ENCODE data around the gene KCNQ1.

Gene KCNQ1

DNA sequence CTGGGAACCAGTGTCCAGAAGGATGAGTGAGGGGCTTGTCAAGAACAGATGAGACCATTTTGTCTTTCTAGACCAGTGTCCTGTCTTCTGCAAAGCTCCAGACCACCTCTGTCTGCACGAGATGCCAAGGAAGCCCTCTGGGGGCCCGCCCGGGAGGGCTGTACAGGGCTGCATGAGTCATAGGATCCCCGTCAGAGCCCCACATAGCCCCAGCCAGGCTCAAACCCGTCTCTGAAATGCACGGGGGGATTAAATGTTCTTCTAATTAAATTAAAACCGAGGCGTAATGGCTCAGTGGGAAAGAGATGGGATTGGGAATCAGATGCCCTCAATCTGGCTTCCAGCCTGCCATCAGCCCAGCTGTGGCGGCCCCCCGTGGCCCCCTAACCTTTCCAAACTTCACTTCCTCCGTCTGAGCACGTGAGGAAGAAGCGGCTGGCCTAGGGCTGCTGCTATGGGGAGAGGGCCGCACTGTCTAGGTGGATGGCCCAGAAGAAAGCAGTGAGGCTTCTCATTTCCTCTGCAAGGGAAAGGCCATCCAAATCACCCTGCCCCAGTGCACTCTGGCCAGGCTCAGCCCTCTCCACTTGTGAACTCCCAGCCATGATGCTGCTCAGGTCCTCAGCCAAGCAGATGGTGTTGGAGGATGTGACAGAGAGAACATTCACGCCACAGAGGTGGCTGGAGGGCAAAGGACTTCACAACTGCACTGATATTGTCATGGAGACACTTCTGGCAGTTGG lies 222.2 kb downstream of the KCNQ1 start:
- TF ChIP-seq POLR2A (IDR thresholded peaks at IDR 0.05; ENCODE audit: low read length) (no peak), GATA1 (IDR thresholded peaks at IDR 0.05; ENCODE audit: low read depth, low read length) (no peak)

DNA sequence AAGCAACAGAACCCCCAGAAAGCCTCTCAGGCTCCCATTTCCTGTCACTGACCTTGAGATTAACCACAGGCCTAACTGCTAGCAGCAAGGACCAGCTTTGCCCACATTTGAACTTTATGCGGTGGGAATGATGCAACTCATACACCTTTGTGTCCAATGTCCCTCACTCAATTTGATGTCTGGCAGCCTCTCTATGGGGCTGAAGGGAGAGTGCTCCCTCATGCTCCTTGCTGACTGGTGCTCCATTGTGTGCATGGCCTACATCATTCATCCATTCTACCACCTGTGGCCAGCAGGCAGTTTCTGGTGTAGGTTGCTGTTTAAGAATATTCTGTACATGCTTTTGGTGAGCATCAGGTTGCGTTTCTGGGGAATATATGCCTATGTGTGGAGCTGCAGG lies 223.1 kb downstream of the KCNQ1 start:
- no peak for DNase-seq
- TF ChIP-seq POLR2A (IDR thresholded peaks at IDR 0.05; ENCODE audit: low read length) (no peak), GATA1 (IDR thresholded peaks at IDR 0.05; ENCODE audit: low read depth, low read length) (no peak)

More for the DNA sequence above, 222.2 kb downstream of the KCNQ1 start:
- DNase-seq, result no peak

- TF ChIP-seq GATA1 (IDR thresholded peaks at IDR 0.05; ENCODE audit: low read depth, low read length), result no peak
- no peak for TF ChIP-seq POLR2A (IDR thresholded peaks at IDR 0.05; ENCODE audit: low read length)
- DNase-seq, result no peak
These were observed 224.1 kb downstream of the KCNQ1 start for GRCh38 chr11:2668876-2669275.

- TF ChIP-seq POLR2A (IDR thresholded peaks at IDR 0.05; ENCODE audit: low read length) (no peak), GATA1 (IDR thresholded peaks at IDR 0.05; ENCODE audit: low read depth, low read length) (no peak)
- no peak for DNase-seq
These were observed 225.0 kb downstream of the KCNQ1 start for GRCh38 chr11:2669634-2670469.

DNA sequence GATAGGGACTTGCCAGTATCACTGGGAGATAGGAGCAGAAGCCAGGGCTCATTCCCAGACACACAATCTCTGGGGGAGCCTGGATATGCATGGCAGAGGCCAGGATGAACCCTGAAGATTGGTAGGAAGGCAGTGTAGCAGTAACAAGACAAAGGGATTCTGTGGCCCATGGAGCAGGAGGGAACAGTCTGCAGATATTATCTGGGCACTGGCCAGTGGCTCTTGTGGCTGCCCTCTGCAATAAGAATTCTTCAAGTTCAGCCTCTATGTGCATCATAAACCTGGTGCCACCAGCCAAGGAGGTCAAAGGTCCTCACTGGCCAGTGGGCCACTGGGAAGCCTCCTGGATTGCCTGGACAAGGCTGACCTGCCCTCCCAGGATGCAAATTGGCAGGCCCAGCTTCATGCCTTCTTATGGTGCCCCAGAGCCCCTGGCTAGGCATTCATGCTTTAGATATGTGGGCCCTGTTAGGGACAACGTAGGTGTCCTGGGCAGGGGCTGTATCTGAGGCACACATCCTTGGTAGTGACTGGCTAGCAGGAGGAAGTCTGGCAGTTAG lies 225.8 kb downstream of the KCNQ1 start:
- DNase-seq, result no peak
- TF ChIP-seq POLR2A (IDR thresholded peaks at IDR 0.05; ENCODE audit: low read length) (no peak), GATA1 (IDR thresholded peaks at IDR 0.05; ENCODE audit: low read depth, low read length) (no peak)

DNA sequence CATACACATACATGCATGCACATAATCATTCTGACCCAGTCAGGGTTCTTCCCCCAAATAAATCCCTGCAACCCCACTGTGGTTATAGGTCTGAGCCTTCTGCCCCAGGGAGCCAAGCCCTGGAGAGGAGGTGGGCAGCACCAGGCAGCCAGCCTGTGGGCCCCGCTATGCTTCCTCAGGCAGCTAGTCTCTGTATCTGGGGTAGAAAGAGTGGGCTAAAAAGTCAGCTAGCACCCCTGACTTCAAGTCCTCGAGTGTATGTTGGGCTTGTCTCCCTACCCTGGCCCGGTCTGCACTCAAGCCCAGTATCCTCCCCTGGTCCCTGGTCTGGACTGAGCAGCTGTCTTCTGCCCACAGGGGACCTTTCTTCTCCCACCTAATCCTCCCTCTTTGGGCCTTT lies 226.9 kb downstream of the KCNQ1 start:
- no peak for DNase-seq
- TF ChIP-seq POLR2A (IDR thresholded peaks at IDR 0.05; ENCODE audit: low read length) (no peak), GATA1 (IDR thresholded peaks at IDR 0.05; ENCODE audit: low read depth, low read length) (no peak)

DNA sequence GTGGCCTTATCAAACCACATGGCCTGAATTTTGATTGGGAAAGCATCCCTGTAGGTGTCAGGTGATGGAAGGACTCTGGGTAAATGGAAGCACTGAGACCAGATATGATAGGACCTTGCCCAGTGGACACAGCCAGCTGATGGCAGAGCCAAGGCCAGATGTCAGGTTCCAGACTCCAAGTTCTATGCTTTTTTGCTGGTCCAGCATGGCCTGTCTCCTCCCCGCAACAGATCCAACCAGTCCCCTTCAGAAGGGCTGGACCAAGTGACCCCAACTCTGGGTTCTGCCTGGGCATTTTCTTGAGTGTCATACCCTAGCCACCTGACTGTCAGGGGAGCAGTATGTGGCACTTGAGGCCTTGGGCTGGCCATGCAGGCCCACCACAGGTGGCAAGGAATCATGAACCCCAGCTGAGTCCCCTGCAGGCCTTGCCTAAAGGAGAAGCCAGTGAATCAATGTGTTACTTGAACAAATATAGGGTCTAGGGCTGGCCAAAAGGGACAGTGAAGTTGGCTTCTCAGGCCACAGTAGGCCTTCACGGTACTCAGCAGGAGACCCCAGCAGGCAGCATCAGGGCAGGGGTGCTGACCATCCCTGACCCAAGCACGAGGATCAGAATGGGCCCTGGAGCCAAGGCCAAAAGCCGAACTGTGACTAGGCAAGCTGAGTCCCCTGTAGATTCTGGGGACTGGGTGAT lies 227.9 kb downstream of the KCNQ1 start:
- no peak for TF ChIP-seq GATA1 (IDR thresholded peaks at IDR 0.05; ENCODE audit: low read depth, low read length)
- no peak for TF ChIP-seq POLR2A (IDR thresholded peaks at IDR 0.05; ENCODE audit: low read length)
- no peak for DNase-seq

DNA sequence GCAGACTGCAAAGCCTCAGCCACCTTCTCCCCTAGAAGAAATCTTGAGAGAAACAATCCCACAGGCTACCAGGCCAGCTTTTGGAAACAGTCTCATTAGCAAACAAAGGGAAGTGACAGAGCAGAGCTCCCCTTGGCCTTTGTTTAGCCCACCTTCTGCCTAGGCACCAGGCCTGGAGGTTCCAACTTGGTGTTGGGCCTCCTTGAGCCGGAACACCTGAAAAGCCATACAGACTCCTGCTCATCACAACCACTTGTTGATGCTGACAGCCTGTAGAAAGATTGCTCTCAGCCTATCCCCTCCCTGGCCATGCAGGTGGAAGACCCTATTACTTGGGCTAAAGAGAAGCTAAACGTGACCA lies 228.4 kb downstream of the KCNQ1 start:
- no peak for DNase-seq
- TF ChIP-seq POLR2A (IDR thresholded peaks at IDR 0.05; ENCODE audit: low read length) (no peak), GATA1 (IDR thresholded peaks at IDR 0.05; ENCODE audit: low read depth, low read length) (no peak)

DNA sequence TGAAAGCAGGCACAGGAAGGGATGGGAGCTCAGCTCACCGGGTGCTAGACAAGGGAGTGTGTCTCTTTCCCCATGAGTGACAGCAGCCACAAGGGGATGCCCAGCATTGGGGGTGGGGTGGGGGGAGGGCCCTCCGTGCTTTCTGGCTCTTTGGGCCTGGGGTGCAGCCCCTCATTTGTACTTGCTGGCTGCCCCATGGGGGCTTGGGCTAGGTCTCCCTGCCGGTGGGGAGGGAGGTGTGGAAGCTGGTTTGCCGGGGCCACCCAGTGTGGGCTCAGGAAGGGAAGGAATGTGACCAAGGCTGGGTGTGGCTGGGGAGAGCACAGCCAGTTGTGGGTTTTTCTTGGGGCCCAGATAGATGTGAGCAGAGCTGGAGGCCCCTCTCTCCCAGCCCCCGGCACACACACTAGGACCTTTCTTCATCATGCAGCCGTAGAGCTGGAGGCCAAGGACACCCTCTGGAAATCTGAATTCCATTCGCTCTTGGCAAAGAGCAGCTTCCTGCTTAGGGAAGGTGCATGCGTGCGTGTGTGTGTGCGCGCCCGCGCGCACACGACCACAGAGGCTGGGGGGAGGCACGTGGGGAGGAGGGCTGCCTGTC lies 229.2 kb downstream of the KCNQ1 start:
- TF ChIP-seq POLR2A (IDR thresholded peaks at IDR 0.05; ENCODE audit: low read length) (no peak), GATA1 (IDR thresholded peaks at IDR 0.05; ENCODE audit: low read depth, low read length) (no peak)
- DNase-seq, result no peak

- no peak for DNase-seq
- TF ChIP-seq POLR2A (IDR thresholded peaks at IDR 0.05; ENCODE audit: low read length) (no peak), GATA1 (IDR thresholded peaks at IDR 0.05; ENCODE audit: low read depth, low read length) (no peak)
These were observed 229.9 kb downstream of the KCNQ1 start for GRCh38 chr11:2674658-2675131.

GRCh38 chr11:2675540-2675939 lies 230.7 kb downstream of the KCNQ1 start:
- TF ChIP-seq POLR2A (IDR thresholded peaks at IDR 0.05; ENCODE audit: low read length) (no peak), GATA1 (IDR thresholded peaks at IDR 0.05; ENCODE audit: low read depth, low read length) (no peak)
- DNase-seq, result no peak

DNA sequence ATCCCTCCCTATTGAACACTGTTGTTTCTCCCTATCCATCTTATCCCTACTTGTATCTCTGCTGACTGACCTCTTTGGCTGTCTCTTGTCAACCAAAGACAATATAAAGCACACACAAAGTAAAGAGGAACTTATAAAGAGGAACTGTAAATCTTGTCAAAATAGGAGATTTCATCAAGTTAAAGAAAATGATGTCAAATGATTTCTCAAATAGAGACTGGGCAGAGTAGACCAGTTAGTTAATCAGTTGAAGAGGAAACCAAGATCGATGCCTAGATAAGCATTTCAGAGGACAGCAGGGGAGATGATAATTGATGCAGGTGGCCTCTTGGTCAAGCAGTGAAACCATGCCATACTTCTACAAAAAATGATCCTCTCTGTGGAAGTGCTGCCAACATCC lies 232.3 kb downstream of the KCNQ1 start:
- TF ChIP-seq POLR2A (IDR thresholded peaks at IDR 0.05; ENCODE audit: low read length) (no peak), GATA1 (IDR thresholded peaks at IDR 0.05; ENCODE audit: low read depth, low read length) (no peak)

GRCh38 chr11:2678396-2678795 lies 233.6 kb downstream of the KCNQ1 start:
- no peak for DNase-seq
- TF ChIP-seq POLR2A (IDR thresholded peaks at IDR 0.05; ENCODE audit: low read length) (no peak), GATA1 (IDR thresholded peaks at IDR 0.05; ENCODE audit: low read depth, low read length) (no peak)

More for the DNA sequence above, 232.3 kb downstream of the KCNQ1 start:
- no peak for DNase-seq
